ENCODE results near the gene RANBP3L. TPM values are rescaled to one million over a fixed set of nuclear protein-coding genes. Genes with fewer than 3 reads are reported as not detected.

The RANBP3L gene
- total and polyA plus RNA-seq, 9 of the 15 experiments (the other 6 are each of a cell fraction or from before 2014, with no cell fraction given): 0.01 to 0.06 TPM; not detected in 7

GRCh38 chr5:36241631-36242533 lies 59.8 kb downstream of the RANBP3L start, which contains the start of gene NADK2 (continued):
- TF ChIP-seq CUX1 (CRISPR knock-in tag; IDR thresholded peaks at IDR 0.05) (peak; percentile 97), RBBP5 (IDR thresholded peaks at IDR 0.05; ENCODE audit: borderline replicate concordance, insufficient read depth, low read length, poor library complexity, severe bottlenecking) (peak; percentile 15), GATAD2B (IDR thresholded peaks at IDR 0.05; ENCODE audit: borderline replicate concordance) (peak; percentile 76), U2AF1 (optimal IDR thresholded peaks at IDR 0.05; ENCODE audit: low read depth, low read length) (peak; percentile 93), E2F1 (CRISPR knock-in tag; IDR thresholded peaks at IDR 0.05) (peak; percentile 91), GTF2E2 (tag; IDR thresholded peaks at IDR 0.05) (peak; percentile 86; the same call in 1 of the 2 replicates), MAZ (CRISPR knock-in tag; conservative IDR thresholded peaks at IDR 0.05 in 1 of 2, IDR thresholded peaks at IDR 0.05 in 1 of 2) (peak; percentile 67 to 93), ZHX1 (conservative IDR thresholded peaks at IDR 0.05; ENCODE audit: low read length) (peak; percentile 59; the same call in 1 of the 2 replicates), CREB3 (tag; conservative IDR thresholded peaks at IDR 0.05; ENCODE audit: low read depth) (peak; percentile 96), POLR2B (IDR thresholded peaks at IDR 0.05; ENCODE audit: low read depth, partially characterized antibody) (peak; percentile 75), NR2C2 (CRISPR knock-in tag; IDR thresholded peaks at IDR 0.05) (0 out of 2 replicates have a peak, but pooled peaks have one; percentile 70), NR2C2 (tag; IDR thresholded peaks at IDR 0.05) (peak; percentile 72)

All from K562 (cell line).